IPS DF 19.7 (cell line): ENCODE results near the gene BANP.
"Not testable (repeated sequence)": the region's sequence is repeated elsewhere in the genome, so short reads cannot be mapped to it uniquely, and the experiment has no call there.

Experiments
- DNase-seq: peaks from one replicate; pipeline ENCODE4 v3.0.0-alpha.2; 2013; ENCODE audit warnings: low read depth, low spot score

The BANP gene

GRCh38 chr16:88086571-88087516, 135.6 kb downstream of the BANP start:
- DNase-seq, result no peak

GRCh38 chr16:88087517-88087877, 136.3 kb downstream of the BANP start:
- no peak for DNase-seq

- DNase-seq, result no peak
Observed at GRCh38 chr16:88088161-88088581, 136.9 kb downstream of the BANP start.

DNA sequence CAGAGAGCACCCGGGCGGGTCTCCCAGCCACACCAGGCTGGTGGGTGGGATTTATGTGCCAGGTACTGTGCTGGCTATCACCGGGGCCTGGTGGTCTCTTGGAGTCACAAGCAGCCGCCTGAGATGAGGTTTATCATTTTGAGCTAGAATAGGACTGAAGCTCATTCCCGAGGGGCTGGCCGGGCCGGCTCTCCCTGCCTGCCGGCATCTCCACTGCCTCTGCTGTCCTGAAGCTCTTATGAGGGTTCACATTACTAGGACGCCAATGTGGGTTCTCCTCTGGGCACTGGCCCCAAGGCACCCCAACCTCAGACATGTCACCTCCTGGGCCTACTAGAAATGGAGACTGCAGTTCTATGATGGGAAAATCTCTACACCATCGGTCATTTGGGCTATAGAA, 137.4 kb downstream of the BANP start:
- DNase-seq, result not testable (repeated sequence)

DNA sequence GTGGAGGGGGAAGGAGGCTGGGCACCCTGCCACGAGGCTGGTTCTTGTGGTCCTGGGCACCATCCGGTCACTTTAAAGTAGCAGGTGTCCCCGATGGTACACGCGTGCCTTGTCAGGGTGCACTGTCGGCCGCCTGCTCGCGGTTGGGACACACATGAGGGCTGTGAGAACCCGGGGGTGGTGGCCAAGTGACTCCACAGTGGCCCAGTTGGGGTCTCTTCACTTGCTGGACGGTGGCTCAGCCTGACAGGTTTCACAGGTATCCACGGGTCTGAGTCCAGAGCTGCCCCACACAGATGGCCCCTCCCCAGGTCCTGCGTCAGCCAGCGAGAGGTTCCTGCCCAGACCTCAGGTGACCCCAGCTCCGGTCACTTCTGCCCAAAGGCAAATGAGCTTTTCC, 137.8 kb downstream of the BANP start:
- not testable (repeated sequence) for DNase-seq

DNA sequence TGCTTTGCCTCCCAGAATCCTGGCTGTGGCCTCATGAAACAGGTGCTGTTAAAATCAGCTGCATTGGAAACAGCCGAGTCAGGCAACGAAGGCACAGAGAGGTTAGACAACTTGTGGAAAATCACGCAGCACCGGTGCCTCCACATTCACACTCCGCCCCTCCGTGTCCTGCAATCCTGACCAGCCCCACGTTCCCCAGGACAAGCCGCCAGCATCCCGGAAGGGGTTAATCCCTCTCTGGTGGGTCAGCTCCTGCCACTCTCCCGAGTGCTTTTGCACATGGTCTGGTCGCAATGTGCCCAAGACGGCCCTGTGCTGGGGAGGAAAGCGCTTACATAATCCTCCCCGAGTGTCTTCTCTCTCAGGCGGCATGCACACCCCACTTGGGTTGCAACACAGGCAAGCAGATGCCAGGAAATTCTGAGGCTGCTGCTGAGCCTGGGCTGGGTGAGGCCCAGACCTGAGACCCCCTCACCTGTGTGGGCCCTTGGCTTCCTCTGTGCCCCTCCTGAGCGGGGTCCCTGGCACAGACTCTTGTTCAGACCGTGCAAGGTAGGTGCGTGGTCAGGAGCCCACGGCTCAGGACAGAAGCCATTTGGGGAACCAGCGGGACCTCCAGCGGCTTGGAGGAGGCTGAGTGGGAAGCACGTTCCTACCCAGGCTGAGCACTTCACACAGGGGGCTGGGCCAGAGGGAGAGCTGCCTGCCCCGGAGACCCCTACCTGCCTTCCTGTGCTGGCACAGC, 138.6 kb downstream of the BANP start:
- DNase-seq, result not testable (repeated sequence)

DNA sequence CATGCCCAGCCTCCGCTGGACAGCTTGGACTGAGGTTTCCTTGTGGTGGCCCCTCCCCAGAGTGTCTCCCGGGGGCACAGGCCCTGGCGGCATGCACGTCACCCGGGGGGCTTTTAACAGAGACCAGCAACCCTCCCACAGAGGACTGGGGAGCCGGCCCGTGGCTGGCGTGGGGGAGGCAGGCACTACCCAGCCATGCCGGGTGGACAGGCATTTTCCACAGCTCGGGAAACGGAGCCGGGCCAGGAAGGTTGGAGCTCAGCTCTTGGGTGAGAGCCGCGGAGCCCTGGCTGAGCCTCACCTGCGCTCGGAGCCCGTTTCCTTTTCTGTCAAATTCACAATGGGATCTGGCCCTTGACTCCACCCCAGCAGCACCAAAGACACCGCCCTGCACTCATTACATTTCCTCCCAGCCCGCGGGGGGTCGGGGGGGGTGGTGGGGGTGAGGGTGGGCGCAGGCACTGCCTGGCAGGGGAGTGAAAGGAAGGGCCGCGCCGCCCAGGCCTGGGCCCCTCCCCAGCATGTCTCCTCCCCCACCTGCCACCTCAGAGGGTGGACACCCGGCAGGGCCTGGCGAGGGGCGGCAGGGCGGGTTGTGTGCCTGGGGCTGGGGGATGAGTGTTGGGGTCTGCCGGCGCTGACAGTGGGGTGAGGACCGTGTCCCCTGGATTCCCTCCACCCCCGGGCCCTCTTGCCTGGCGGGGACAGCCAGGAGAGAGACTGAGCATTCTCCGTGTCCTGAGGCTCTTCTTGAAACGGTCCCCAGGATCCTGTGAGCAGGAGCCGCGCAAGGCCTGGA, 139.3 kb downstream of the BANP start:
- DNase-seq, result not testable (repeated sequence)

GRCh38 chr16:88091221-88091971, 140.2 kb downstream of the BANP start:
- DNase-seq, result not testable (repeated sequence)

DNA sequence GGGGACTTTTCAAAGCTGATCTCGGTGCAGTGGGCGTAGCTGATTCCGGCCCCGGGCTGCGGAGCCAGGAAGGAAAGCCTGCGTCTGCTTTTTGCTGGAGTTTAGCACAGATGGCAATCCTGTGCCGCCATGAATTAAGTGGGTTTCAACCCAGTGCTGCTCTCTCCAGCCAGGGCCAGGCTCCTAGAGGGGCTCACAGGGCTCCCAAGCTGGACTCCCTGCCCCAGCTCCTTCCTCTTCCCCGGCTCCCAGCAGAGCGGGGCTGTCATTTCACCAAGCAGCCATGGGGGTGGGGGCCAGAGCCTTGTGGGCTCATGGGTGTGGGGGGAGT, 140.7 kb downstream of the BANP start:
- not testable (repeated sequence) for DNase-seq

GRCh38 chr16:88092791-88093555, 141.7 kb downstream of the BANP start:
- not testable (repeated sequence) for DNase-seq

GRCh38 chr16:88093556-88094252, 142.5 kb downstream of the BANP start:
- DNase-seq, result not testable (repeated sequence)

DNA sequence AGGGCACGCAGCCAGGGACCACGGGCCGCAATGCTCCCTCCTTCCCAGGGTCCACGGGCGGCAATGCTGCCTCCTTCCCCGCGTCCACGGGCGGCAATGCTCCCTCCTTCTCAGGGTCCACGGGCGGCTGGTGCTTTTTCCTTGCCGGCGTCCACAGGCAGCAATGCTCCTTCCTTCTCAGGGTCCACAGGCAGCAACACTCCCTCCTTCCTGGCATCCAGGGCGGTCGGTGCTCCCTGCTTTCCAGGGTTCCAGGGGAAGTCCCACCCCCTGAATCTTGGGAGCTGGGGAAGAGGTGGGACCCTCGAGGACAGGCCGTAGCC, 143.0 kb downstream of the BANP start:
- not testable (repeated sequence) for DNase-seq

DNA sequence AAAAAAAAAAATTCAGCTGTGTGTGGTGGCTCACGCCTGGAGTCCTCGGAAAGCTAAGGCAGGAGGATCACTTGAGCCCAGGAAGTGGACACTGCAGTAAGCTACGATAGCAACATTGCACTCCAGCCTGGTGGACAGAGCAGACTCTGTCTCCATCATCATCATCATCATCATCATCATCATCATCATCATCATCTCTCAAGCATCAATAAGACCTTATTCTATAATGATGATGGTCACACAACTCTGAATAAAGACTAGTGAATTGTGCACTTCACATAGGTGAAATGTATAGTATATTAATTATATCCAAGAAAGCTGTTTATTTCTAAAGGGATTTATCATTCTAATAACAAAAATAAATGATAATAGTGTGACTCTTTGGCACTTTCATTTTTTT, 143.7 kb downstream of the BANP start:
- not testable (repeated sequence) for DNase-seq

- DNase-seq, result not testable (repeated sequence)
Observed at GRCh38 chr16:88096659-88097058, 145.4 kb downstream of the BANP start.

DNA sequence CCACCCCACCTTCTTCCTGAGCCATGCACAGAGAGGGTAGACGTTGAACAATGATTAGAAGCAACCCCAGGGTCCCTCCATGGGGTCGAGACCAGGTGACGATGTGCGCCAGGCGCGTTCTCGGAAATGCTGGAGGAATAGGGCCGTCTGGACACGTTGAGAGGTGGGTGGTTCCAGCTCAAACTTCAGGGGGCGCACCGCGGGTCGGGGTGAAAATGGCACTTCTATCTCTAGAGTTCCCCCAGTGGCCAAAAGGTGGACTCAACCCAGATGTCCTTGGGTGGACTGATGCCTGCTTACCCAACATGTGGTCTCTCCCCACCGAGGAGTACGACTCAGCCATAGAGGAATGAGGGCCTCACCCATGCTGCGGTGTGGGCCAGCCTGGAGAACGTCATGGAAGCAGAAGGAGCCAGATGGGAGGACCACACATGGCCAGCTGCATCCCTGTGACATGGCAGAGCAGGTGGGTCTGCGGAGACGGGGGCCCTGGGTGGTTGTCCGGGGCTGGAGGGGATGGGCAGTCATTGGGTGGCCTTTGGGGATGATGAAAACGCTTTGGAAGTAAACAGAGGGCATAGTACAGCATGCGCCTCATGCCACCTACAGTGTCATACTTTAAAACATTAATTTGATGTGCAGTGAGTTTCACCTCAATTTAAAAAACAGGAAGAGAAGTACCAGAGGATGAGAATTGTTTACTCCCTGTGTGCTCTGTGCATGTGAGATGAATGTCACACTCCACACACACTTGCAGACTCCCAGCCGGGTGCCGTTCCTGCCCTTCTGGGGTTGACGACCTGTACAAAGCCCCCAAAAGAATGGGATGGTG, 147.7 kb downstream of the BANP start:
- not testable (repeated sequence) for DNase-seq

GRCh38 chr16:88099563-88099890, 148.3 kb downstream of the BANP start:
- no peak for DNase-seq

DNA sequence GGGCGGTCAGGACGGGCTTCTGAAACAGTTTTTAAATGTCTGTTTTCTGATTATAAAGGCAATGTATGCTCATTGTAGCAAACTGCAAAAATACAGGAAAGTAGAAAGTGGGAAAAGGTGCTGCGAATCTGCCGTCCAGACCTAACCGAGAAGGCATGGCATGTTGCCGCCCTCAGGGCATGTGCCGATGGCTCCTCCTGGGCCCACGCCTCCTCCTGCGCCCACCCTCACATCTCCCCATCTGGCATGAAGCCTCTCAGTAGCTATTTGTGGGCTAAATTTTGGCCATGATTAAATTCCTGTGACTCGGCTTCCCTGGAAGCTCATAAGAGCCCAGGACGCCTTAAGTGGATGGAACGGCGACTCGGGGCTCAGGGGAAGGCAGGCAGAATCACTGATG, 148.7 kb downstream of the BANP start:
- not testable (repeated sequence) for DNase-seq

DNA sequence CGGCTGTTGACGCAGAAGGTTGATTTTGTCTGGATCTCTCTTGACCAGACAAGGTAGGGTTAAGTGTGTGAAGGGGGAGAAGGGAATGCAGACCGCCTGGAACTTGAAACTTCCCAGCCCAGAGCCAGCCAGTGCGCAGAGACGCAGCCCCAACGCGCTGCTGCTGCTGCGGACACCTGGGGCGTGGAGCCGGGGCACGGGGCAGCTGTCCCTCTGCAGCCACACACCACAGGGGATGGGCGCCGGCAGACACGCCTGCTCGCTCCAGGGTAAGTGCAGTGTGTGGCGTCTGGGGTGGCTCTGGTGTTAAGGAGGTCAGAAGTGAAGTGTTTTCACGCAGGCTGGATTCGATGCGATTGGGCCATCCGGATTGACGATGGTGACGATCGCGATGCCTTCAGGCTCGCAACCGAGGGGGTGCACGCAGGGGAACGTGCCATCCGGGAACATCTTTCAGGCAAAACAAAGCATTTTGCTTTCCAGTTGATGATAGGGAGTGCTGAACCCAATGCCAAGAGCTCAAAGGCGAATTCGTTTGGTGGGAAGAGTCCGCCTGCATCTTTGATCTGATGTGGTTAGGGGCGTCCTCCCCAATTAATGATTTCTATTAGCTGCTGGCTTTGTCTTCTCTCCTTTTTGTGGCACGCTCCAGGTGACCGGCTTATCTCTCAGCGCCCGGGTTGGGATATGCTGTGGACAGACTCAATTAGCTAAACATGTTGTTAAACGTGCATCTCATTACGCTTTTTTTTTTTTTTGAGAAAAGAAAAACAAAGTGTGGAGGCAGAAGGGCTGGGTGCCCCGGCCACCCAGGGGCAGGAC, 149.8 kb downstream of the BANP start:
- DNase-seq, result not testable (repeated sequence)
